ENCODE results near the gene SOX10.
"Not testable (repeated sequence)": the region's sequence is repeated elsewhere in the genome, so short reads cannot be mapped to it uniquely, and the experiment has no call there.

Gene SOX10

DNA sequence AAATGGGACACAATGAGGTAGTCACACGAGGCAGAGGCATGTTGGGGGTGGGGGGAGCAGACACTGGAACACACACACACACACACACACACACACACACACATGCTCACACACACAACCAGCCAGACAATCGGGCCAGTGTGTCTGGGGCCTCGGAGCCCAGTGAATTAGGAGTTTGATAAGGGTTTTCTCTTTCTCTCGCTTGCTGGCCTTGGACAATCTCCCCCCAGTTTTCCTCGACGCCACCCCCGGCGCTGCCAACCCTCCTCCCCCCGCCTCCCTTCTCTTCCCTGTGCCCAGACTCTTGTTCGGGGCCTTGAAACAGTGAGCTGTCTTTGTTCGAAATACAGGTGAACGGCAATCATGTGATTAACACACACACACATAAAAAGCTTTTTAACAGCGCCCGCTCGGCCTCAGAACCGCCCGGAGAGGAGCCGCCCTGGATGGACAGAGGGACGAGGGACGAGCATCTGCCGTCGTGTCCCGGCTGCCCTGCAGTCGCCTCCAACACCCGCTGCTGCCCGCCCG, 1.5 kb upstream of the SOX10 start:
- DNase-seq (ENCODE audit: low read depth): no peak

DNA sequence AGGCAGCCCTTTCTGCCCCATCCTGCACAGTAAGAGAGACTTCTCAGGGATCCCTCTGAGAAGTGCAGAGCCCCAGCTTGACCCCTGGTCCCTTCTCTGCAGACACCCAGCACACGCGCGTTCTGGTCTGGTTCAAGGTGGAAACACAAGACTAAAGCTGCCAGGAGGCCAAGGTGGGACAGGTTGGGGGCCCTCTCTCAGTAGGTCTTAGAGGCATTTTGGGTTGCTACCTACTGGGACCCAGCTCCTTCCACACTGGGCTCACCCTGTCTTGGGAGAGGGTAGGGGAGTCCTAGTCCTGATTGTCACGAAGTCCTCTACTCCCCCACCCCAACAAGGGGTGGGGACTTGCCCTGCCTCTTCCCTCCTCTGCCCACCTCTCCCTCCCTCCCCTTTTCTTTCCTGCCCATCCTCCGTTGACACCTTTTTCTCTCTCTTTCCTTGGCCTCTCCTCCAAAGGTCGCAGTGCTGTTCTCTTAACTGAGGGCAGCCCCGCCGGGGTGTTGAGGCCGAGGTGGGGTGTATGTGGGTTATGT, 763 bp upstream of the SOX10 start:
- DNase-seq (ENCODE audit: low read depth): no peak

DNA sequence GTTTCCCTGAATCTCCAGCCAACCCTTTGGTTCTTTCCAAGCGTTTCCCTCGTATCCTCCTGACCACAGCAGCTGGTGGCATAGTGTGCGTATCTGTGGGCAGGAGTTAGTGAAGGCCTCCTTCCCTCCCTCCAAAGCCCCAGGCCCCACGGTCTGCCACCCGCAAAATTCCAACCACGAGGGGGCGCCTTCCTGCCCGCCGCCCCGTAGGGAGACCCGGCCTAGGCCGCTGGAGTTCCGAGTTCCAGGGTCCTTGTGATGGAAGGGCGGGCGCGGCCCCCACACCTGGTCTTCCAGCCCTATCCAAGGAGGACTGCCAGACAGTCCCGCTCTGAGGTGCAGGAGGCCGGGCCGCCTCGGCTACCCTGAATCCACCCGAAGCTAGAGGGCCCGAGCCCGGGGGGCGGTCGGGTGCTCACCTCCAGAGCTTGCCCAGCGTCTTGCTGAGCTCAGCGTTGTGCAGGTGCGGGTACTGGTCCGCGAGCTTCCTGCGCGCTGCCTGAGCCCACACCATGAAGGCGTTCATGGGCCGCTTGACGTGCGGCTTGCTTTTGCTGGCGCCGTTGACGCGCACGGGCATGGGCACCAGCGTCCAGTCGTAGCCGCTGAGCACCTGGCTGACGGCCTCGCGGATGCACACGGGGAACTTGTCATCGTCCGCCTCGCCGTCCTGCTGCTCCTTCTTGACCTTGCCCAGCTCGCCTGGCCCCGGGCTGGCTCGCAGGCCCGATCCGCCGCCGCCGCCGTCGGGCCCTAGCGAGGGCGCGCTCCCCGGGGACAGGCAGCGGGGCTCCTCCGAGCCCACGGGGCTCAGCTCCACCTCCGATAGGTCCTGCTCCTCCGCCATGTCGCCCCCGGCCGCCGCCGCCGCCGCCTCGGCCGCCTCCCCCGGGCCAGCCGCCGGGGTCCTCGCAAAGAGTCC, 1.2 kb downstream of the SOX10 start:
- no peak for DNase-seq (ENCODE audit: low read depth)

DNA sequence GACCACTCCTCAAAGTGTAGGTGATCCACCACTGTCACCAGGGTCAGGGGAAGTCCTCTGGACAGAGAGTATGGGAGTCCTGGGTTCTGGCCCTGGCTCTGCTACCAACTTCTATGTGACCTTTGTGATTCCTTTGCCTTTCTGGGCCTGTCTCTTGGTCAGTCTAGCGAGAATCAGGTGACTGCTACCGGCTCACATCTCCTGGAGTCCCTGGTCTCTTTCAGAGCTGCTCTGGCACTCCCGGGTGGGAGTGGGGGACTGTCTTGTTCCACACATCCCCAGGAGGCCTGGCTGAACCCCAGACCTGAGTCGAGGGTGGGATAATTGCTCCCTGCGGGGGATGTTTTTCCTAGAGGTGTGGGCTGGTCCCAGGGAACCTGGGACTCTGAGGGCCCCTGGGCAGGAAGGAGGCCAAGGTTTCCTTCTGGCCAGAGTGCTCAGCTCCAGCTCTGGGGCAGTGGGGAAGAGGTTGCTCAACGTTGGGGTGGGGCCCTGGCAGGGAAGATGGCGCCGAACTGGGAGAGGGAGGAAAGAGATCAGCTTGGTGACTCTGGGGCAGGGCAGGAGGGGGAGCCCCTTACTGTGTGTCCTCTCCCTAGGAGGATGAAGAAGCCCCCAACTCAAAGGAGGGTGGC, 2.1 kb downstream of the SOX10 start:
- DNase-seq (ENCODE audit: low read depth): no peak

DNA sequence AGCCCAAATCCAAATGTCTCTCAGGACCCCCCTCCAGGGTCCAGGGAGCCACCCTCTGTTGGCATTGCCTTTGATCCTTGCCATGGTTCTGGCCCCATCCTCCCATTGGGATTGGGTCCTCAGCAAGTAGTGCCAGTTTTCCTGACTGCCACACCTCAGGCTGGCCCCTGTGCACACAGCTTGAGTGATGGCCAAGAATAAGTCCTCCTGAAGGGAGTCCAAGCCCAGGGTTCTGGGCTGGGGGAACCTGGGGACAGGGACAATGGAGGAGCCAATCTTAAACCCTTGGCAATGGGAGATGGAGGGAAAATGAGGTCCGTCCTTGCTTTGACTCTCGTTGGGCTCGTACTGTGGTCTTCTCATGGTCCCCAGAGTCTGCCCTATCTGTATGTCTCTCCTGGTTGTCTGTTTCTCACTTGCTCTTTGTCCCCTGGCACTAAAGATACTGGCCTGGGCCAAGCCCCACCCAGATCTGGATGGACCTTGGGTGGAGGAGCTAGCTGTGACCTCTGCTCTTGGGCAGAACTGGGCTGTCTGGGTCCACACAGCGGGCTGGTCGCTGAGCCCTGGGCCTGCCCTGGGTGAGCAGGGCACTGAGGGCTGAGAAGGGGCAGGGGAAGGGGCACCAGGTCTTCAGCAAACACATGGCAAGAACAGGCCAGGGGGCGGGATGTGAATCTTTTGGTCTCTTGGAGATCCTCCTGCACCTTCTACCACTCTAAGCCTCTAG, 2.9 kb downstream of the SOX10 start:
- DNase-seq (ENCODE audit: low read depth): no peak

DNA sequence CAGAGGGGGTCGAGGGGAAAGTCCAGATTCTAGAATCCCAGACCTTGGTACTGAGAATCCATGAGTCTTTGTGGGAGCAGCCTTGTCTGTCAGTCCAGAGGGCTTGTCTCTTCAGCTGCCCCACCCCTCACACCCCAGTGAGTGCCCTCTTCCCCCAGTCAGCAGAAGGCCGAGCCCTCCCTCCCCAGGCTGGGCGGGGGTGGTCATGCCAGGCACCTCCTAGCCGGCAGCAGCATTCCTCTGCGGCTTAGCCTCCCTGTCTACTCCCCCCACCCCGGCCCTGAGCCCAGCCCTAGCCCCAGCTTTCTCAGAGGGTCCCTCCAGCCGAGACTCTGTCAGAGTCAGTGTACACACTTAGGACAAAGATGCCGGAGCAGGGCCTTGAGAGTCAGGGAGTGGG, 4.6 kb downstream of the SOX10 start:
- no peak for DNase-seq (ENCODE audit: low read depth)

DNA sequence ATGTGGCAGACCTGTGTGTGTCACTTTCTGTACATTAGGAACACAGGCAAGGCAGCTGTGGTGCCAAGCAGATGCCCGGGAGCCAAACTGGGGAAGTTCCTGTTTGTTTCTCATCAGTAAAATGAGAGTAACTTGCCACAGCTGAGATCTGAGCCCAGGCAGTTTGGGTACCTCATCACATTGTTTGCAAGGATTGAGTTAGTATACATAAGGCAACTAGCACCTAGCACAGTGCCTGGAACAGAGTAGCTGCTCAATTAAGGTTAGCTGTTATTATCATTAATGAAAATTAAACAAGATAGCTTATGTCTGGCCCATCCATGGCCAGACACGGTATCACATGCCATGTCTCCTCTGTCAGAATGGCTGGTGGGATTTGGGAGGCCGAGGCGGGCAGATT, 7.8 kb downstream of the SOX10 start:
- DNase-seq (ENCODE audit: low read depth): no peak

DNA sequence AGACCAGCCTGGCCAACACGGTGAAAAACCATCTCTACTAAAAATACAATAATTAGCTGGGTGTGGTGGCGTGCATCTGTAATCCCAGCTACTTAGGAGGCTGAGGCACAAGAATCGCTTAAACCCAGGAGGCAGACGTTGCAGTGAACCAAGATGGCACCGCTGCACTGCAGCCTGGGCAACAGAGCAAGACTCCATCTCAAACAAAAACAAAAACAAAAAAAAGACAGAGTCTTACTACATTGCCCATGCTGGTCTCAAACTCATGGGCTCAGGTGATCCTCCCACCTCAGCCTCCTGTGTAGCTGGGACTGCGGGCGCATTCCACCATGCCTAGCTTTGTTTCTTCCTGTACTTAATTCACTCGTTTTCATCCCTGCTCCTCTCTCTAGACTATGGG, 8.3 kb downstream of the SOX10 start:
- DNase-seq (ENCODE audit: low read depth): not testable (repeated sequence)

DNA sequence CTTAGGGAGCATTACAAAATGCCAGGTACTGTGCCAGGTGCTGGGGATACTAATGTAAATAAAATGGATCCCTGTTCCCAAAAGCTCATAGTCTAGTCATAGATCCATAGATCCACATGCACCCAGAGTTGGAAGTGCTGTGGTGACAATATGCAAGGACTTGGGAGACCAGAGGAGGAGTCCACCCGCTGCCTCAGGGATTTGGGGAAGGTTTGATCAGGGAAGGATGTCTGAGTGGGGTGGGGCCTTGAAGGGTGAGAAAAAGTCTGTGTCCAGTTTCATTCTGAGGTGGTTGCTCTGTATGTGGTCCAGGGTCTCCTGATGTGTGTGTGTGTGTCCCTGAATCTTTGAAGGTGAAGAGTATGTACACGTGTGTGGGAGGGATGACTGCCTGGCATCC, 9.2 kb downstream of the SOX10 start:
- DNase-seq (ENCODE audit: low read depth): no peak

DNA sequence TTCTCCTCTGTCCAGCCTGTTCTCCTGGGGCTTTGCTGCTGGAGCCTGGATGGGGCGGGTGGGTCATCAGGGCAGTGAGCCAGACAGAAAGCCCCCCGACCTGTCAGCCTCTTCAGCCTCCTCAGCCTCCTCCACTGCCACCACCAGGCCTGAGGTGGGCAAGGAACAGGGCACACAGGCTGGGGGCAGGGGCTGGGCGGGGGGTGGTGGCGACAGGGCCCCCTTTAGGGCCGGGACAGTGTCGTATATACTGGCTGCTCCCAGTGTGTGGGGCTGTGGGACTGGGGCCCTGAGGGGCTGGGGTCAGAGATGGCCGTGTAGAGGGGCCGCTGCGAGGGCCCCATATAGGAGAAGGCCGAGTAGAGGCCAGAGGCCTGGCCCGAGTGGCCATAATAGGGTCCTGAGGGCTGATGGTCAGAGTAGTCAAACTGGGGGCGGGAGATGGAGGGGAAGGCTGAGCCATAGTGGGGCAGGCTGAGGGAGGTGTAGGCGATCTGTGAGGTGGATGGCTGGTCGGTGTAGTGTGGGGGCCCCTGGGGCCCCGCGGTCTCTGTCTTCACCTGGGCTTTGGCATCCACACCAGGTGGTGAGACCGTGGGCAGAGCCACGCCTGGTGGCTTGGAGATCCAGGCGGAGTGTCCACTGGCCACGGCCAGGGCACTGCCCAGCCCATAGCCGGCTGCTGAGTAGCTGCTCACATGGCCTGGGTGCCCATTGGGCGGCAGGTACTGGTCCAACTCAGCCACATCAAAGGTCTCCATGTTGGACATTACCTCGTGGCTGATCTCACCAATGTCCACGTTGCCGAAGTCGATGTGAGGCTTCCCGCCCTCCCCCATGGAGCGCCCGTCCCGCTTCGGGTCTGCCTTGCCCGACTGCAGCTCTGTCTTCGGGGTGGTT, 10.8 kb downstream of the SOX10 start:
- no peak for DNase-seq (ENCODE audit: low read depth)

DNA sequence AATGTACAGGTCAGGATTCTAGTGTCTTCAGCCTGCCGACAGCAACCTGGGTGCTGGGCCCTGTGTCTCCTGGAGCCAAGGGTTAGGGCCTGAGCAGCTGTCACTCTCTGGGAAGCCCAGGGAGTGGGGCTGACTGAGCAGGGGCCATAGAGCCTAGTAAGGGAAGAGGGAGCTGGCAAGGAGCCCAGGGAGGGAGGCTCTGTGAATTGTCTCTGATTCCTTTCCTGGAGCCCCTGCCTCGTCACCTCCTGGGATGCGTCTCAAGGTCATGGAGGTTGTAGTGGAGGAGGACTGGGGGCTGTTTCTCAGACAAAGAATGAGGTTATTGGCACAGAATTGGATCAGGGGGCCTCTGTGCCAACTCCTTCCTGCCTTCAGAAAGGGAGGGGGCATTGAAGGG, 11.8 kb downstream of the SOX10 start:
- DNase-seq (ENCODE audit: low read depth): no peak

DNA sequence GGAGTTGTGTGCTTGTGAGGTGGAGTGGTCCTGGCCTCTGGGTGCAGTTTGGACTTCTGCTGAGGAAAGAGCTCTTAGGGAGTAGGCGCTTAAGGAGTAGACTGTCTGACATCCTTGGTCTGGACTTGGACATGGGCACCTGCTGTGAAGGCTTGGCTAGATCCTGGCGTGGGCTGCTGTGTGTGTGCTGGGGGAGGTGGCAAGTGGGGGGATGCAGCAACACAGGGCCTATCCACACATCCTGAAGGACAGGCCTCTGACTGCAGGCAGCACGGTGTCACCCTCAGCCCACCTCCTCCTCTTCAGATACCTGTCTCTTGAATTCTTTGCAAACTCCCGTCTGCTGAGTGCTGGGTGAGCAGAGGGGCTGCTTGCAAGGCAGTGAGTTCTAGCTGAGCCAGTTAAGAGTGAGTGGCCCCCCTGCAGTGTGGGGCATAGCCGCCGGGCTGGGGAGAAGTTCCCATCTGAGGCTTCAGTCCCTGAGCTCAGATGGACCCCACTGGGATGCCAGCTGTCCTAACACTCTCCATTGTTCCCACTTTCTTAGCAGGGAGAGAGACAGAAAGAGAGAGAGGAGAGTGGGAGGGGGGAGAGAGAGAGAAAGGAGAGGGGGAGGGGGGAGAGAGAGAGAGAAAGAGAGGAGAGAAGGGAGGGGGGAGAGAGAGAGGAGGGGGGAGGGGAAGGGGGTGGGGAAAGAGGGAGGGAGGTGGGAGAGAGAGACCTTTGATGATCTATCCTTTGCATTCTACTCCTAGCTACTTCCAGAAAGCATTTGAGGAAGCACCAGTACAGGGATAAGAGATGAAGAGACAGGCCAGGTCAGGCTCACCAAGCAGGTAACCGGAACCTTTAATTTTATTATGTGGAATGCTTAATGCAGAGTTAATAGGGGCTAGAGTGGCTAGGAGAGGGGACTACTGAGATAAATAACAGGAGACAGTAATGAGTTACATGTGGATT, 12.6 kb downstream of the SOX10 start:
- no peak for DNase-seq (ENCODE audit: low read depth)

DNA sequence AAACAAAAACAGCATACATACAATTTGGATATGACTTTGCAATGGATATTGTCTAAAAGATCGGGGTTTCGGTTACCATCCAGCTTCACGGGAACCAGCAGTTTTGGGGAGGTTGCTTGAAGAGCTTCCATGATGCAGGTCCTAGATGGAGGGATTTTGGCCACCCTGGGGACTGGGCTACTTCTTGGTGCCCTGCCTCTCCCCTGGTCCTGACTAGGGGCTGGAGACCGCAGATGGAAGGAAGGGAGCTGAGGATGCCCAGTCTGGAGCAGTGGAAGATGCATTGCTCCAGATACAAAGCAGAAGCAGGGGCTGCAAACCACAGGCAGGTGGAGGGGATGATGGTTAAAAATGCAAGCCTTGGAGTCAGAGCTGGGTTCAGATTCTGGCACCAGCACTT, 13.5 kb downstream of the SOX10 start:
- DNase-seq (ENCODE audit: low read depth): no peak

DNA sequence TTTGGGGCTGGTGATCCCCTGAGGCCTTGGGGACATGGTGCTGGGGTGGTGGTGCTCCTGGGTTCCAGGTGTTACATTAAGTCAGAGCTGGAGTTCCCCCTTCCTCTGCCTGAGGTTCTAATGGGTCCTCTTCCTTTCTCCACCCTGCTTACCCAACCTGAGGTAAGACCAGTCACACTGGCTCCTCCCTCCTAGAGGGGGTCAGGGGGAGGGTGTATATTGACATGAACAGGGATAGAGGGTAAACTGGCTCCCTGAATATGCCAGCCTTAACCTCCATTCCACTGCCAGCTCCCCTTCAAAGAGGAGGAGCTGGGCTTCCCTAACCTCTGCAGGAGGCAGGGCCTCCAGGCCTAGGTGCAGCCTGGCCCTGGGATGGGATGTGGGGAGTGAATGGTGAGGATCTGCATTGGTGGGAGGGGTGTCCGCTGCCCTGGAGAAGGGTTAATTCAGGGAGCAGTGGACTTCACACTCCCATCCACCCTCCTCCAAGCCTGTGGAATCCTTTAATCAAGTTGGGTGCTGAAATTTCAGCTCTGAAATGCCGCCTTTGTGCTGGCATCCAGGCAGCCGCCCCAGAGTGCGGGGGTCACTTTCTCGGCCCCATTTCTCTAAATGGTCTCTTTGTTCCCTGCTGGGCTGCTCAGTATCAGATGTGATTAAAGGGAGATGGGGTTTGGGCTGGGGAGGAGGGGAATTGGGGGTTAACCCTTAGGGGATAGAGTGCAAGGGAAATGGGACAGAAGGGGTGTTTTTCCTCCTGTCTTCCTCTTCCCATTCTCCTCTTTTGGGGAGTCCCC, 15.7 kb downstream of the SOX10 start:
- DNase-seq (ENCODE audit: low read depth): no peak

DNA sequence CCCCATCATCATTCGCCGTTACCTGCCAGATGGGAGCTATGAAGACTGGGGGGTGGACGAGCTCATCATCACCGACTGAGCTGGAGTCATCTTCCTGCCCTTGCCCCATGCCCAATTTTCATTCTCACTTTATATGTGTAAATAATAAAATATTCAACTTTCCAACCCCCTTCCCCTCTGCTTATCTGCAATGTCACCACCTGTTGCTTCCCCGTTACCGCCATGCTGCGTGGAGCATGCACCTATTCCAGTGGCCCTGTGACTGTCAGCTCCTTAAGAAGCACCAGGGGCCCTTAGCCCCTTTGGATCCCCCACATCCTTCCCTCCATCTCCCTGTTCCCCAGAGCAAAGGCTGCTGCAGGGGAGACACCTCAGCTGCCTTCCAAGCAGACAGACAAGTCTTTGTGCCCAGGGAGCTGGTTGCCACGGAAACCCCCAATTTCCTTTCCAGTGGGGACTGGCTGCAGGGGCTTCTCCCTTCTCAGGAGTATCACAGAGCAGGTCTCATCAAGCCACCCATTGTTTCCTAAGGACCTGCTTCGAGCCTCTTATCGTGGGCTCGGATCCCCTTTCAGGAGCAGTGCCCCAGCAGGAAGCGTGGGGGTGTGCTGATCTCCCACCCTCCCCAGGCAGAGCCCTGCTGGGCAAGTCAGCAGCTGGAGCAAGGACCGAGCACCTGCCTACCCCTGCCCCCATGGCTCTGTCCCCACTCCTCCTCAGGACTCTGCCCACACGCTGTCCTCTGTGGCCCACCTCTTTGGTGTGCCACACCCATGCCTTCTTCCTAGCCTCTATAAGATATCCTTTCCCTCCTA, 16.5 kb downstream of the SOX10 start:
- DNase-seq (ENCODE audit: low read depth): no peak

DNA sequence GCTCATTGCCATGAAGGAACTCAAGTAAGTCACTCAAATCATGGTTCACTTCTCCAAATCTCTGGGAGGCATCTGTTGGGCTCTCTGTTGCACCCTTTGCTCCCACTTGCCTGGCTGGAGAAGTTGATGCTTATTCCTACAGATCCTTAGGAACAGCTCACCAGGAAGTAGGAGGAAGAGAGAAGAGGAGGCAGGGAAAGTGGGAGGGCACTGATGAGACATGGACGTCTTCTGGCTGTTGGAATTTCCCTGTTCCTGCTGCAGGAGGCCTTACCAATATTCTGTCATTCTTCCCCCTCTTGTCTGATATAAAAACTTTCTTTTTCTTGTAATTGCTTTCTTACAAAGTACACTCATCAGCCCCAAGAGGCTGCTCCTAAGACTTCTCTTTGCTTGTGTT, 17.2 kb downstream of the SOX10 start:
- no peak for DNase-seq (ENCODE audit: low read depth)

DNA sequence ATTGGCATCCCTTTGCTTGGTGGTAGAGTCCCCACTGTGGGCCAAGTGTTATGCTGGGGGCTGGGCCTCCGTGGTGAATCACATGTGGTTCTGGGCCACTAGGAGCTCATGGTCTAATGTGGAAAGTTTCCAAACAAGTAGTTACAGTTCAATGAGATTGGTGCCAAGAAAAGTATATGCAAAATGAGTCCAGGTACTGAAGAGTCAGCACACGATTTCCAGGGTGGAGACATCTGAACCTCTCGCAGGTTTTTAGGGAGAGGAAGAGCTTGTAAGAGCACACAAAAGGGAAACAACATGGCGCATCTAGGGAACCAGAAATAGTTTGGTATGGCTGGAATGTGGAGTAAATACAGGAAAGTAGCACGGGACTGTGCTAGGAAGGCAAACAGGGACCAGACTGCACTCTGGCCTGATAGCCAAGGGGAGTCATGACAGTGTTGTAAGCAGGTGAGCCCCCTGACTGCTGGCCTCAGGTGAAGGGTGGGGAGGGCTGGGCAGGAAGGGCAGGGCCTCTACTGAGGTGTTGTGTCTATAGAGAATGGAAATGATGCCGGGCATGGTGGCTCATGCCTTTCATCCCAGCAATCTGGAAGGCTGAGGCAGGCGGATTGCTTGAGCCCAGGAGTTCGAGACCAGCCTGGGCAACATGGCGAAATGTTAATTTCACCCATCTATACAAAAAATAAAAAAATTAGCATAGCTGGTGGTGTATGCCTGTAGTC, 18.3 kb downstream of the SOX10 start:
- DNase-seq (ENCODE audit: low read depth): no peak

DNA sequence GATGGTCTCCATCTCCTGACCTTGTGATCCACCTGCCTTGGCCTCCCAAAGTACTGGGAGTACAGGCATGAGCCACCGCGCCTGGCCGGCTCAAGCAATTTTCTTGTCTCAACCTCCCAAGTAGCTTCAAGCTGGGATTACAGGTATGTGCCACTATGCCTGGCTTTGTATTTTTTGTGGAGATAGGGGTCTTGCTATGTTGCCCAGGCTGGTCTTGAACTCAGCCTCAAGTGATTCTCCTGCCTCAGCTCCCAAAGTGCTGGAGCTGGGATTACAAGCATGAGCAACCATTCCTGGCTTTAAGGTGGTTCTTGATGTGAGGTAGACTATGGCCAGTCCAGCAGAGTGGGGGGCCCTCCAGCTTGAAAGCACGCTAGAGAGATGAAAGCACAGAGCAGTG, 23.3 kb downstream of the SOX10 start:
- DNase-seq (ENCODE audit: low read depth): no peak

Data from CMK (cell line).